HepG2 (cell line): ENCODE measurements around the gene MYLK3. TPM values are rescaled to one million over a fixed set of nuclear protein-coding genes. Genes with fewer than 3 reads are reported as not detected.
A peak's percentile ranks its signal among the peaks of the same experiment; 100 is the strongest.

Source experiments
- KDM2A ChIP-seq: sonication (generic); formaldehyde crosslinking; IDR thresholded peaks from 2 replicates; pipeline ENCODE4 v1.4.0; 2020; ENCODE audit warnings: low read depth, missing genetic modification reagents, borderline replicate concordance
- MIER2 ChIP-seq: IDR thresholded peaks from 2 replicates; pipeline ENCODE4 v1.6.1; 2016; ENCODE audit warnings: missing biosample characterization, missing genetic modification reagents
- RBFOX2 ChIP-seq: fragments of 200-400 bp; formaldehyde crosslinking; IDR thresholded peaks from 2 replicates; pipeline ENCODE4 v1.6.1; 2017; ENCODE audit warnings: low read depth, mild to moderate bottlenecking, low read length
- SPEN ChIP-seq: sonication (generic); formaldehyde crosslinking; IDR thresholded peaks from 2 replicates; pipeline ENCODE4 v1.5.1; 2020; ENCODE audit warnings: low read depth, mild to moderate bottlenecking, missing genetic modification reagents
- ZBTB3 ChIP-seq: sonication (generic); formaldehyde crosslinking; IDR thresholded peaks from 2 replicates; pipeline ENCODE4 v1.4.0; 2020; ENCODE audit warnings: low read depth, mild to moderate bottlenecking, moderate library complexity, missing genetic modification reagents, borderline replicate concordance
- ZNF205 ChIP-seq: IDR thresholded peaks from 2 replicates; pipeline ENCODE4 v1.6.1; 2018; ENCODE audit warnings: missing biosample characterization, missing genetic modification reagents
- ZNF331 ChIP-seq: sonication (generic); formaldehyde crosslinking; IDR thresholded peaks from 2 replicates; pipeline ENCODE4 v1.4.0; 2020; ENCODE audit warnings: missing genetic modification reagents
- ZNF460 ChIP-seq: sonication (generic); formaldehyde crosslinking; IDR thresholded peaks from 2 replicates; pipeline ENCODE4 v1.5.1; 2020; ENCODE audit warnings: missing genetic modification reagents, mild to moderate bottlenecking, borderline replicate concordance
- ZNF563 ChIP-seq: sonication (generic); formaldehyde crosslinking; IDR thresholded peaks from 2 replicates; pipeline ENCODE4 v1.8.0; 2022; ENCODE audit warnings: mild to moderate bottlenecking, moderate library complexity, missing genetic modification reagents
- polyA plus RNA-seq, 8 experiments: library from polyadenylated mRNA; depleted of rRNA in 3 of 8; stranded (reverse) in 7 of 8; unstranded in 1 of 8; fragments of >200 nt; fragmentation: Illumina TruSeq in 4 of 8; extraction: Trizol in 4 of 8; gene quantifications; 2 replicates each; pipeline versions ENCODE4 v1.2.1 to v1.2.3, GENCODE V29; 2011 to 2016; ENCODE audit warnings: low read depth in 4 of 8, missing spikeins in 1 of 8, mixed read lengths in 1 of 8; ENCODE audit not compliant: insufficient read depth in 1 of 8
- total RNA-seq, 5 experiments: library from RNA; depleted of rRNA; stranded (reverse); fragments of >200 nt; fragmentation: Illumina TruSeq; extraction: Trizol; gene quantifications; 2 replicates each; pipeline ENCODE4 v1.2.3, GENCODE V29; 2016; ENCODE audit warnings: low read depth in 1 of 5
- TF ChIP-seq, protein P1 (sequence below): sonication (generic); formaldehyde crosslinking; IDR thresholded peaks from 2 replicates; pipeline ENCODE4 v1.8.1; 2023; ENCODE audit warnings: mild to moderate bottlenecking, missing genetic modification reagents
- TF ChIP-seq, protein P2 (sequence below): sonication (generic); formaldehyde crosslinking; IDR thresholded peaks from one replicate; pipeline ENCODE4 v1.5.1; 2020; ENCODE audit warnings: mild to moderate bottlenecking, missing genetic modification reagents; ENCODE audit errors: not compliant biosample characterization
- TF ChIP-seq, protein P3 (sequence below): sonication (generic); formaldehyde crosslinking; IDR thresholded peaks from 2 replicates; pipeline ENCODE4 v1.8.0; 2023; ENCODE audit warnings: mild to moderate bottlenecking, missing genetic modification reagents
- TF ChIP-seq, protein P4 (sequence below): sonication (generic); formaldehyde crosslinking; conservative IDR thresholded peaks from 2 replicates; pipeline ENCODE4 v1.4.0; 2020; ENCODE audit warnings: missing genetic modification reagents
- TF ChIP-seq, protein P5 (sequence below): sonication (generic); formaldehyde crosslinking; IDR thresholded peaks from 2 replicates; pipeline ENCODE4 v1.5.1; 2020; ENCODE audit warnings: missing genetic modification reagents, mild to moderate bottlenecking, borderline replicate concordance

The MYLK3 gene
- total and polyA plus RNA-seq, 2 of the 13 experiments (the other 11 are each of a cell fraction or from before 2014, with no cell fraction given): 0.04 to 0.18 TPM

DNA sequence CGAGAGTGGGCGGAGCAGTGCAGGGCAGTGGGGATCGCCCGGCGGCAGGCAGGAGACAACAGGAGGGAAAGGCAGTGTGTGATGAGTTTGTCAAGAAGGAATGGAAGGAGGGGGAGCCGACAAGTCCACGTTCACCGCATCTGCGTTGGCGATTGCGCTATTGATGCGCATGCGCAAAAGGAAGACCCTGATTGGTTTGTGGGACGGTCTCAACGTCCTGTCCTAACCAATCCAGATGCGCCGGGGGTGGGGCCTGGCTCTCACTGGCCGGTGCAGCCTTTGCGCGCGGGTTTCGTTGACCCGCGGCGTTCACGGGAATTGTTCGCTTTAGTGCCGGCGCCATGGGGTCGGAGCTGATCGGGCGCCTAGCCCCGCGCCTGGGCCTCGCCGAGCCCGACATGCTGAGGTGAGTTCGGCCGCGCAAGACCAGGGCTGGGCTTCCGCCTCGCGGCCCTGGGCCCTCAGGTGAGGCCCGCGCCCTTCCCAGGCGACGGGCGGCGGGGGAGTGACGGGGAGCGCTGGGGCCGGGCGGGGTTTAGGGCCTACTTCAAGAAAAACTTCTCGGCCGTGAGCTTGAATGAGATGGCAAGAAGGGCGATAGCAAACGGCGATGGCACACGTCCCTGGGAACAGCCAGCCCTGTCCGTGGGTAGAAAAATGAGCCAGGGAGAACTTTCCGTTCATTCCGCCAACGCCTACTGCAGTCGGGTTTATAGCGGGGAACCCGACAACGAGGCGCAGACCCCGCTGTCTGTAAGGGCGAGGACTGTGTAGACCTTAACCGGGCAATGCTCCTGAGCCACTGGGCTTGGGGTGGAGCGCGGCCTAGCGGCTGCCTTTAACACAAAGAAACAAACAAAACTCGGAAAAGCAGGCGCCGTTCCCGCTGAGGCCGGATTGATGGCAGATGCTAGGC is 58.5 kb downstream of the MYLK3 start, which contains the start of gene ORC6 (continued):
- TF ChIP-seq, protein P1, sequence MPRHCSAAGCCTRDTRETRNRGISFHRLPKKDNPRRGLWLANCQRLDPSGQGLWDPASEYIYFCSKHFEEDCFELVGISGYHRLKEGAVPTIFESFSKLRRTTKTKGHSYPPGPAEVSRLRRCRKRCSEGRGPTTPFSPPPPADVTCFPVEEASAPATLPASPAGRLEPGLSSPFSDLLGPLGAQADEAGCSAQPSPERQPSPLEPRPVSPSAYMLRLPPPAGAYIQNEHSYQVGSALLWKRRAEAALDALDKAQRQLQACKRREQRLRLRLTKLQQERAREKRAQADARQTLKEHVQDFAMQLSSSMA (CRISPR knock-in tag): no peak
- TF ChIP-seq, protein P2, sequence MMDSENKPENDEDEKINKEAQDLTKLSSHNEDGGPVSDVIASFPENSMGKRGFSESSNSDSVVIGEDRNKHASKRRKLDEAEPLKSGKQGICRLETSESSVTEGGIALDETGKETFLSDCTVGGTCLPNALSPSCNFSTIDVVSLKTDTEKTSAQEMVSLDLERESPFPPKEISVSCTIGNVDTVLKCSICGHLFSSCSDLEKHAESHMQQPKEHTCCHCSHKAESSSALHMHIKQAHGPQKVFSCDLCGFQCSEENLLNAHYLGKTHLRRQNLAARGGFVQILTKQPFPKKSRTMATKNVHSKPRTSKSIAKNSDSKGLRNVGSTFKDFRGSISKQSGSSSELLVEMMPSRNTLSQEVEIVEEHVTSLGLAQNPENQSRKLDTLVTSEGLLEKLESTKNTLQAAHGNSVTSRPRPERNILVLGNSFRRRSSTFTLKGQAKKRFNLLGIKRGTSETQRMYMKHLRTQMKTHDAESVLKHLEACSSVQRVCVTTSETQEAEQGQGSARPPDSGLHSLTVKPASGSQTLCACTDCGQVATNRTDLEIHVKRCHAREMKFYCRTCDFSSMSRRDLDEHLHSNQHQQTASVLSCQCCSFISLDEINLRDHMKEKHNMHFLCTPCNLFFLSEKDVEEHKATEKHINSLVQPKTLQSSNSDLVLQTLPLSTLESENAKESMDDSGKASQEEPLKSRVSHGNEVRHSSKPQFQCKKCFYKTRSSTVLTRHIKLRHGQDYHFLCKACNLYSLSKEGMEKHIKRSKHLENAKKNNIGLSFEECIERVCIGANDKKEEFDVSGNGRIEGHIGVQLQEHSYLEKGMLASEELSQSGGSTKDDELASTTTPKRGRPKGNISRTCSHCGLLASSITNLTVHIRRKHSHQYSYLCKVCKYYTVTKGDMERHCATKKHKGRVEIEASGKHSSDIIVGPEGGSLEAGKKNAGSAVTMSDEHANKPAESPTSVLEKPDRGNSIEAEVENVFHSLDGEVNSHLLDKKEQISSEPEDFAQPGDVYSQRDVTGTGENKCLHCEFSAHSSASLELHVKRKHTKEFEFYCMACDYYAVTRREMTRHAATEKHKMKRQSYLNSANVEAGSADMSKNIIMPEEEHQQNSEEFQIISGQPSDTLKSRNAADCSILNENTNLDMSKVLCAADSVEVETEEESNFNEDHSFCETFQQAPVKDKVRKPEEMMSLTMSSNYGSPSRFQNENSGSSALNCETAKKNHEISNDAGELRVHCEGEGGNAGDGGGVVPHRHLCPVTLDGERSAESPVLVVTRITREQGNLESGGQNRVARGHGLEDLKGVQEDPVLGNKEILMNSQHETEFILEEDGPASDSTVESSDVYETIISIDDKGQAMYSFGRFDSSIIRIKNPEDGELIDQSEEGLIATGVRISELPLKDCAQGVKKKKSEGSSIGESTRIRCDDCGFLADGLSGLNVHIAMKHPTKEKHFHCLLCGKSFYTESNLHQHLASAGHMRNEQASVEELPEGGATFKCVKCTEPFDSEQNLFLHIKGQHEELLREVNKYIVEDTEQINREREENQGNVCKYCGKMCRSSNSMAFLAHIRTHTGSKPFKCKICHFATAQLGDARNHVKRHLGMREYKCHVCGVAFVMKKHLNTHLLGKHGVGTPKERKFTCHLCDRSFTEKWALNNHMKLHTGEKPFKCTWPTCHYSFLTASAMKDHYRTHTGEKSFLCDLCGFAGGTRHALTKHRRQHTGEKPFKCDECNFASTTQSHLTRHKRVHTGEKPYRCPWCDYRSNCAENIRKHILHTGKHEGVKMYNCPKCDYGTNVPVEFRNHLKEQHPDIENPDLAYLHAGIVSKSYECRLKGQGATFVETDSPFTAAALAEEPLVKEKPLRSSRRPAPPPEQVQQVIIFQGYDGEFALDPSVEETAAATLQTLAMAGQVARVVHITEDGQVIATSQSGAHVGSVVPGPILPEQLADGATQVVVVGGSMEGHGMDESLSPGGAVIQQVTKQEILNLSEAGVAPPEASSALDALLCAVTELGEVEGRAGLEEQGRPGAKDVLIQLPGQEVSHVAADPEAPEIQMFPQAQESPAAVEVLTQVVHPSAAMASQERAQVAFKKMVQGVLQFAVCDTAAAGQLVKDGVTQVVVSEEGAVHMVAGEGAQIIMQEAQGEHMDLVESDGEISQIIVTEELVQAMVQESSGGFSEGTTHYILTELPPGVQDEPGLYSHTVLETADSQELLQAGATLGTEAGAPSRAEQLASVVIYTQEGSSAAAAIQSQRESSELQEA (CRISPR knock-in tag): no peak
- TF ChIP-seq, protein P3, sequence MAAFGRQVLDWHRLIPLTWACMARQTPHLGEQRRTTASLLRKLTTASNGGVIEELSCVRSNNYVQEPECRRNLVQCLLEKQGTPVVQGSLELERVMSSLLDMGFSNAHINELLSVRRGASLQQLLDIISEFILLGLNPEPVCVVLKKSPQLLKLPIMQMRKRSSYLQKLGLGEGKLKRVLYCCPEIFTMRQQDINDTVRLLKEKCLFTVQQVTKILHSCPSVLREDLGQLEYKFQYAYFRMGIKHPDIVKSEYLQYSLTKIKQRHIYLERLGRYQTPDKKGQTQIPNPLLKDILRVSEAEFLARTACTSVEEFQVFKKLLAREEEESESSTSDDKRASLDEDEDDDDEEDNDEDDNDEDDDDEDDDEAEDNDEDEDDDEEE (CRISPR knock-in tag): peak; percentile 75; the same call in 1 of the 2 replicates
- TF ChIP-seq ZNF205 (CRISPR knock-in tag) (peak; percentile 36; the same call in 1 of the 2 replicates), MIER2 (CRISPR knock-in tag) (no peak; the same call in 1 of the 2 replicates), ZNF460 (CRISPR knock-in tag) (no peak), KDM2A (CRISPR knock-in tag) (peak; percentile 62; the same call in 1 of the 2 replicates), SPEN (CRISPR knock-in tag) (peak; percentile 77), ZNF563 (peak; percentile 94), RBFOX2 (peak; percentile 78), ZBTB3 (CRISPR knock-in tag) (no peak), ZNF331 (CRISPR knock-in tag) (peak; percentile 42; the same call in 1 of the 2 replicates)
- TF ChIP-seq, protein P4, sequence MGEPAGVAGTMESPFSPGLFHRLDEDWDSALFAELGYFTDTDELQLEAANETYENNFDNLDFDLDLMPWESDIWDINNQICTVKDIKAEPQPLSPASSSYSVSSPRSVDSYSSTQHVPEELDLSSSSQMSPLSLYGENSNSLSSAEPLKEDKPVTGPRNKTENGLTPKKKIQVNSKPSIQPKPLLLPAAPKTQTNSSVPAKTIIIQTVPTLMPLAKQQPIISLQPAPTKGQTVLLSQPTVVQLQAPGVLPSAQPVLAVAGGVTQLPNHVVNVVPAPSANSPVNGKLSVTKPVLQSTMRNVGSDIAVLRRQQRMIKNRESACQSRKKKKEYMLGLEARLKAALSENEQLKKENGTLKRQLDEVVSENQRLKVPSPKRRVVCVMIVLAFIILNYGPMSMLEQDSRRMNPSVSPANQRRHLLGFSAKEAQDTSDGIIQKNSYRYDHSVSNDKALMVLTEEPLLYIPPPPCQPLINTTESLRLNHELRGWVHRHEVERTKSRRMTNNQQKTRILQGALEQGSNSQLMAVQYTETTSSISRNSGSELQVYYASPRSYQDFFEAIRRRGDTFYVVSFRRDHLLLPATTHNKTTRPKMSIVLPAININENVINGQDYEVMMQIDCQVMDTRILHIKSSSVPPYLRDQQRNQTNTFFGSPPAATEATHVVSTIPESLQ (CRISPR knock-in tag): no peak
- TF ChIP-seq, protein P5, sequence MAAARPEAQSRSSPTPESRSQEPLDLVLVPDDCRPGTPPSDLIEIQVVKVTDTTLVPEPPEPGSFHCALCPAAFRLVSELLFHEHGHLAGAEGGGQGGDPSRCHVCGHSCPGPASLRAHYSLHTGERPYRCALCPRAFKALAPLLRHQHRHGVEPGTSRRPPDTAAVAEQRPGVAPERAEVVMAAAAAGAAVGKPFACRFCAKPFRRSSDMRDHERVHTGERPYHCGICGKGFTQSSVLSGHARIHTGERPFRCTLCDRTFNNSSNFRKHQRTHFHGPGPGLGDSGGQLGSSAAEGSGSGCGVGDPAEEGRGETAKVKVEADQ (CRISPR knock-in tag): peak; percentile 83; the same call in 1 of the 2 replicates
